Natural killer cell (primary cell): ENCODE measurements around the gene PRPSAP2. TPM values are rescaled to one million over a fixed set of nuclear protein-coding genes. Genes with fewer than 3 reads are reported as not detected.
A peak's percentile ranks its signal among the peaks of the same experiment; 100 is the strongest.

Source experiments
- ATAC-seq, 3 donors: fragments of 150-1000 bp in 2 of 3; fragments of 200-7000 bp in 1 of 3; cut with Tn5 transposase; 1 replicate in 1 of 3; 2 replicates in 2 of 3; pipeline ENCODE4 v1.10.0; 2021; ENCODE audit warnings: mild to moderate bottlenecking in 2 of 3, moderate library complexity in 2 of 3
- DNase-seq, 2 donors: peaks; one replicate each; pipeline versions ENCODE4 v3.0.0 to v3.0.0-alpha.2; 2013 to 2021; ENCODE audit warnings: mixed read lengths in 1 of 2
- H3K27ac ChIP-seq: one replicate; pipeline ENCODE4 v1.5.1; 2013; ENCODE audit warnings: mild to moderate bottlenecking, low read length
- H3K27me3 ChIP-seq: one replicate; pipeline ENCODE4 v1.6.1; 2013; ENCODE audit warnings: low read length; ENCODE audit not compliant: control insufficient read depth, insufficient read depth
- H3K36me3 ChIP-seq: one replicate; pipeline ENCODE4 v1.6.1; 2013; ENCODE audit warnings: low read length; ENCODE audit not compliant: control insufficient read depth, insufficient read depth
- H3K4me1 ChIP-seq: one replicate; pipeline ENCODE4 v1.6.1; 2013; ENCODE audit warnings: low read length; ENCODE audit not compliant: control insufficient read depth, insufficient read depth
- H3K4me3 ChIP-seq: one replicate; pipeline ENCODE4 v1.5.1; 2013; ENCODE audit warnings: low read length
- H3K9me3 ChIP-seq: one replicate; pipeline ENCODE4 v1.6.1; 2013; ENCODE audit warnings: low read length; ENCODE audit not compliant: control insufficient read depth, insufficient read depth
- H3K27ac Mint-ChIP-seq, 2 donors: one replicate each; pipeline ENCODE4 v1.8.0; 2022; ENCODE audit warnings: mild to moderate bottlenecking in 2 of 2, mixed read lengths in 2 of 2, moderate library complexity in 1 of 2
- H3K27me3 Mint-ChIP-seq, 2 donors: one replicate each; pipeline ENCODE4 v1.8.0; 2022; ENCODE audit warnings: low read depth in 2 of 2, mixed read lengths in 2 of 2
- H3K36me3 Mint-ChIP-seq: one replicate; pipeline ENCODE4 v1.8.0; 2022; ENCODE audit warnings: mixed read lengths
- H3K4me1 Mint-ChIP-seq, 2 donors: one replicate each; pipeline ENCODE4 v1.8.0; 2022; ENCODE audit warnings: mixed read lengths in 2 of 2
- H3K4me3 Mint-ChIP-seq: one replicate; pipeline ENCODE4 v1.8.0; 2022; ENCODE audit warnings: mild to moderate bottlenecking, moderate library complexity, mixed read lengths
- H3K9me3 Mint-ChIP-seq, 2 donors: one replicate each; pipeline ENCODE4 v1.8.0; 2022; ENCODE audit warnings: mixed read lengths in 2 of 2
- WGBS: methylation state at CpG from one replicate; pipeline ENCODE4 v1.1.7; 2013; ENCODE audit warnings: missing lambda C conversion rate; ENCODE audit not compliant: insufficient coverage; 5-methylcytosine and 5-hydroxymethylcytosine counted together
- intact Hi-C: fragments of 100-400 bp; cut with micrococcal nuclease; formaldehyde crosslinking; loops from one replicate; pipeline ENCODE4 v1.14.2; 2022
- total RNA-seq, 4 donors: library from RNA; stranded (reverse); fragments of 120-200 nt in 1 of 4; gene quantifications; one replicate each; pipeline versions ENCODE4 v1.2.3 to v1.2.4, GENCODE V29; 2013 to 2022
- TF ChIP-seq, protein P1 (sequence below): fragments of 200-600 bp; IDR thresholded peaks from one replicate; pipeline ENCODE4 v1.8.0; 2022; ENCODE audit warnings: antibody characterized with exemption

PRPSAP2 gene
- total RNA-seq, 3 donors from 2014 or later (not counting 1 experiment from before 2014, with no cell fraction given) = 33.4 to 48.2 (median 33.8) TPM

DNA sequence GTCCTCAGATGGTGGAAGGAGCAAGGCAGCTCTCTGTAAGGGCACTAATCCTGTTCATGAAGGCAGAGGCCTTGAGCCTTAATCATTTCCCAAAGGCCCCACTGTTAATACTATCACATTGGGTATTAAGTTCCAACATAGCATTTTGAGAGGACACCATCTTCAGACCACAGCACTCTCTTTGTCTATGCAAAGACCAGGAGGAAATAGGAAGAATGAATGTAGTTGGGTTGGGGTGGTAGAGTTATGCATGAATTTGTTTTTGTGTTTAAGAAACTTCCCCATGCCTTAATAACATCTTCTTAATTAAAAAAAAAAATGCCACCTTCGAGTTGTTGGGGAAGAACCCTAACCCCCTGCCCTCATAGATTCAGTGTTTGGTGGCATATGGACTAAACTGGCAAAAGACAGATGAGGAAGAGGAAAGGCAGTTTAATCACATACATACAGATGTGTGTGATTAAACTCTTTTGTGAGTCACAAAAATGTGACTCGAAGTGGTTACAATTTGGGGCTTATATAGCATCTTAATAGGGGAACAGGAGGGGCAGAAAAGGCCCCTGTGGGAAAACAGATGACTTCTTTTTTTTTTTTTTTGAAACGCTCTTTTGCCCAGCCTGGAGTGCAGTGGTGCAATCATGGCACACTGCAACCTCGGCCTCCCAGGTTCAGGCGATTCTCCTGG is 59.0 kb downstream of the PRPSAP2 start:
- peaks cover 8% of the 10 kb centered on the region for H3K4me1 ChIP-seq
- TF ChIP-seq, protein P1, sequence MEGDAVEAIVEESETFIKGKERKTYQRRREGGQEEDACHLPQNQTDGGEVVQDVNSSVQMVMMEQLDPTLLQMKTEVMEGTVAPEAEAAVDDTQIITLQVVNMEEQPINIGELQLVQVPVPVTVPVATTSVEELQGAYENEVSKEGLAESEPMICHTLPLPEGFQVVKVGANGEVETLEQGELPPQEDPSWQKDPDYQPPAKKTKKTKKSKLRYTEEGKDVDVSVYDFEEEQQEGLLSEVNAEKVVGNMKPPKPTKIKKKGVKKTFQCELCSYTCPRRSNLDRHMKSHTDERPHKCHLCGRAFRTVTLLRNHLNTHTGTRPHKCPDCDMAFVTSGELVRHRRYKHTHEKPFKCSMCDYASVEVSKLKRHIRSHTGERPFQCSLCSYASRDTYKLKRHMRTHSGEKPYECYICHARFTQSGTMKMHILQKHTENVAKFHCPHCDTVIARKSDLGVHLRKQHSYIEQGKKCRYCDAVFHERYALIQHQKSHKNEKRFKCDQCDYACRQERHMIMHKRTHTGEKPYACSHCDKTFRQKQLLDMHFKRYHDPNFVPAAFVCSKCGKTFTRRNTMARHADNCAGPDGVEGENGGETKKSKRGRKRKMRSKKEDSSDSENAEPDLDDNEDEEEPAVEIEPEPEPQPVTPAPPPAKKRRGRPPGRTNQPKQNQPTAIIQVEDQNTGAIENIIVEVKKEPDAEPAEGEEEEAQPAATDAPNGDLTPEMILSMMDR = no peak
- H3K9me3 Mint-ChIP-seq = no peaks in the 10 kb centered on the region
- H3K36me3 Mint-ChIP-seq = peaks cover 7% of the 10 kb centered on the region
- WGBS = 31% methylated on average over 3 of the region's 5 CpGs
- H3K4me3 ChIP-seq = no peak overlapping the region
- no peak overlapping the region for H3K27ac ChIP-seq
- DNase-seq = no peak
- no peaks in the 10 kb centered on the region for H3K27me3 ChIP-seq
- no peak for ATAC-seq
- H3K27me3 Mint-ChIP-seq = no peaks in the 10 kb centered on the region
- peaks cover 34% of the 10 kb centered on the region for H3K36me3 ChIP-seq
- peaks cover 20 to 30% of the 10 kb centered on the region in 2 donors for H3K4me1 Mint-ChIP-seq
- no peaks in the 10 kb centered on the region for H3K9me3 ChIP-seq
- no peak overlapping the region for H3K27ac Mint-ChIP-seq
- intact Hi-C loops = no loop called here
- H3K4me3 Mint-ChIP-seq = no peak overlapping the region

DNA sequence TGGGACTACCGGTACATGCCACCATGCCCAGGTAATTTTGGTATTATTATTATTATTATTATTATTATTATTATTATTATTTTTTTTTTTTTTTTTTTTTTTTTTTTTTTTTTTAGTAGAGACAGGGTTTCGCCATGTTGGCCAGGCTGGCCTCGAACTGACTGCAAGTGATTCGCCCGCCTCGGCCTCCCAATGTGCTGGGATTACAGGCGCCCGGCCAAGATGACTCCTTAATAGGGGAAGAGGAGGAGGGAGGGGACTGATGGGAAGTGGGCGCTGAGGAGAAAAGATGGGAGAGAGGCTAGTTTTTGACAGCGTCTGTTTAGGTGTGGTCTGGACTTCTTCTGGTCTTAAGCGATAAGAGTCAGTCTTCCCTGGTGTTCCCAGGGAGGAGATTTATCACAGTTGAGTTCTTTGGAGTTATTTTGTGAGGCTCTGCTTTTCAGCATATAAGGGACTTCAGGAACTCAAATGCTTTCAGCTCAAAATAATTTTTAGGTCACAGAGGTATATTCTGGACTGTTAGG is 59.6 kb downstream of the PRPSAP2 start:
- no peak overlapping the region for H3K4me3 Mint-ChIP-seq
- DNase-seq (no peak), ATAC-seq (no peak)
- peaks cover 29% of the 10 kb centered on the region for H3K36me3 ChIP-seq
- H3K4me1 Mint-ChIP-seq = peaks cover 25 to 33% of the 10 kb centered on the region in 2 donors
- no peaks in the 10 kb centered on the region for H3K27me3 Mint-ChIP-seq
- 91% methylated on average over 10 of the region's 11 CpGs for WGBS
- no peaks in the 10 kb centered on the region for H3K9me3 ChIP-seq
- H3K27ac ChIP-seq = no peak overlapping the region
- H3K4me1 ChIP-seq = peaks cover 8% of the 10 kb centered on the region
- no peaks in the 10 kb centered on the region for H3K9me3 Mint-ChIP-seq
- H3K36me3 Mint-ChIP-seq = peaks cover 3% of the 10 kb centered on the region
- H3K4me3 ChIP-seq = no peak overlapping the region
- no peak overlapping the region for H3K27ac Mint-ChIP-seq
- intact Hi-C loops = no loop called here
- TF ChIP-seq, protein P1 = no peak
- no peaks in the 10 kb centered on the region for H3K27me3 ChIP-seq

DNA sequence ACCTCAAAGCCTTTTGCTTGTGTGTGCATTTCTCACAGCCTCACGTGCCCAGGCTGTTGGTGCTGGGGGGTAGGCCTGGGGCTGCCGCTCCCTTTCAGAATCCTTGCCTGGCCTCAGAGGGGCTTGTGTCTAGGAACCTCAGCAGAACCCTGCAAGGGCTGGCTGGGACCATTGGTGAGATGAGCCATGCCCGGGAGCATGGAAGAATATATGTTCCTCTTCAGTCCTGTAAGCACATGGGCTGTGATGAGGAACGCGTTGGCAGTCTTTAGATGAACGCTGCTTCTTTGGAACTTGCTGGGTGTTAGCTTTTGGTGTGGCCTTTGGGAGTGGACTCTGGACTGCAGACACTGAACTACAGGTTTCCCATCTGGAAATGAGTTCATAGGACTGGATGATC is 62.0 kb downstream of the PRPSAP2 start:
- DNase-seq = no peak
- H3K27ac ChIP-seq = no peak overlapping the region
- intact Hi-C loops = no loop called here
- peaks cover 25 to 33% of the 10 kb centered on the region in 2 donors for H3K4me1 Mint-ChIP-seq
- H3K27me3 Mint-ChIP-seq = no peaks in the 10 kb centered on the region
- no peaks in the 10 kb centered on the region for H3K9me3 ChIP-seq
- ATAC-seq = no peak
- H3K4me3 Mint-ChIP-seq = no peak overlapping the region
- 92% methylated on average over 6 of the region's 6 CpGs for WGBS
- TF ChIP-seq, protein P1 = no peak
- peak overlapping the region in 1 of 2 donors; percentile 76 for H3K27ac Mint-ChIP-seq
- H3K27me3 ChIP-seq = no peaks in the 10 kb centered on the region
- H3K36me3 Mint-ChIP-seq = no peaks in the 10 kb centered on the region
- no peak overlapping the region for H3K4me3 ChIP-seq
- peaks cover 8% of the 10 kb centered on the region for H3K4me1 ChIP-seq
- peaks cover 25% of the 10 kb centered on the region for H3K36me3 ChIP-seq
- H3K9me3 Mint-ChIP-seq = no peaks in the 10 kb centered on the region
